Measurements from ENCODE around the gene ESRRG. TPM values are rescaled to one million over a fixed set of nuclear protein-coding genes. Genes with fewer than 3 reads are reported as not detected.

The ESRRG gene
- total and polyA plus RNA-seq, 7 donors: under 0.01 to 0.71 (median 0.33) TPM

DNA sequence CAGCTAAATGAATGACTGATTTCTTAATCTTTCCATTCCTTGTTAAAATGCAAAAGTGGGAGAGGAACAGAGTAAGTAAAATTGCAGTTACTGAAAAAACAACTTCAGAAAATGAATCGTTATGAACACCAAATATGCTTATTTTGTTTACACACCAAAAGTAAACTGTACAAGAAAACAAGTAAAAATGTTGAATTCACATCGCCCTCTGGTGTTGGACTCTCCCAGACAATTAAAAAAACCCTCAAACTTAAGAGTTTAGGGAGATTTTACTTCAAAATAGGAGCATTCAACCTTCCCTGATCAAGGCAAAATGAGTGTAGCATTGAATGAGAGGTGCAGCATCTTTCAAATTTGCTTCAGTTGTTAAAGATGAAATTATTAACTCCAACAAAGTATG is 19.4 kb upstream of the ESRRG start:
- Histone ChIP-seq H3K9me3 (no peaks in the 10 kb centered on the region), H3K27me3 (no peaks in the 10 kb centered on the region), H3K4me3 (no peak overlapping the region), H3K36me3 (no peaks in the 10 kb centered on the region), H3K27ac (no peak overlapping the region), H3K4me1 (no peaks in the 10 kb centered on the region)
- intact Hi-C loops (cut with DNase I): no loop called here
- 16 to 46% methylated on average over 2 of the region's 2 CpGs for WGBS, 2 donors
- DNase-seq: no peak
- TF ChIP-seq, protein P1, sequence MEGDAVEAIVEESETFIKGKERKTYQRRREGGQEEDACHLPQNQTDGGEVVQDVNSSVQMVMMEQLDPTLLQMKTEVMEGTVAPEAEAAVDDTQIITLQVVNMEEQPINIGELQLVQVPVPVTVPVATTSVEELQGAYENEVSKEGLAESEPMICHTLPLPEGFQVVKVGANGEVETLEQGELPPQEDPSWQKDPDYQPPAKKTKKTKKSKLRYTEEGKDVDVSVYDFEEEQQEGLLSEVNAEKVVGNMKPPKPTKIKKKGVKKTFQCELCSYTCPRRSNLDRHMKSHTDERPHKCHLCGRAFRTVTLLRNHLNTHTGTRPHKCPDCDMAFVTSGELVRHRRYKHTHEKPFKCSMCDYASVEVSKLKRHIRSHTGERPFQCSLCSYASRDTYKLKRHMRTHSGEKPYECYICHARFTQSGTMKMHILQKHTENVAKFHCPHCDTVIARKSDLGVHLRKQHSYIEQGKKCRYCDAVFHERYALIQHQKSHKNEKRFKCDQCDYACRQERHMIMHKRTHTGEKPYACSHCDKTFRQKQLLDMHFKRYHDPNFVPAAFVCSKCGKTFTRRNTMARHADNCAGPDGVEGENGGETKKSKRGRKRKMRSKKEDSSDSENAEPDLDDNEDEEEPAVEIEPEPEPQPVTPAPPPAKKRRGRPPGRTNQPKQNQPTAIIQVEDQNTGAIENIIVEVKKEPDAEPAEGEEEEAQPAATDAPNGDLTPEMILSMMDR (IDR thresholded peaks at IDR 0.05): no peak
- TF ChIP-seq POLR2A (IDR thresholded peaks at IDR 0.05) (no peak), POLR2AphosphoS5 (IDR thresholded peaks at IDR 0.05) (no peak), EP300 (IDR thresholded peaks at IDR 0.05) (no peak)

DNA sequence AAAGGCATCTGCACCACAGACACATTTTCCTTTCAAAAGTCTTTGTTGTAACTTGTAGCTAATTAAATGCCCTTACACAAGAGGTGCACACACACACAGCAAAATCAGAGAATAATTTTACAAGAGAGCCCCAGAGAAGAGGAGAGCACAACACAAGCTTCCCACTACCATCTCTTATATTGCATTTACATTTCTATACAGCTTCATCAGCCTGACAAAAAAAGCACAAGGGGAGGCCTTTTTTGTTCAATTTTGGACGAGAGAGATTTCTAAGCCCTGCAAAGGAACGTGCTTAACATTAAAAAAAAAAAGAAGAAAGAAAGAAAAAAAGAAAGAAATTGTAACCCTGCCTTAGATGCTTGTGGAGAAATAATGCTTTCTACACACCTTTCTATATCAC is 17.1 kb upstream of the ESRRG start:
- Histone ChIP-seq H3K27ac (no peak overlapping the region), H3K4me3 (no peak overlapping the region), H3K9me3 (no peaks in the 10 kb centered on the region), H3K36me3 (no peaks in the 10 kb centered on the region), H3K27me3 (no peaks in the 10 kb centered on the region), H3K4me1 (no peaks in the 10 kb centered on the region)
- DNase-seq: no peak
- intact Hi-C loops (cut with DNase I): no loop called here
- 68 to 83% methylated on average over 2 of the region's 2 CpGs for WGBS, 2 donors
- no peak for TF ChIP-seq EP300 (IDR thresholded peaks at IDR 0.05)
- no peak for TF ChIP-seq POLR2A (IDR thresholded peaks at IDR 0.05)

DNA sequence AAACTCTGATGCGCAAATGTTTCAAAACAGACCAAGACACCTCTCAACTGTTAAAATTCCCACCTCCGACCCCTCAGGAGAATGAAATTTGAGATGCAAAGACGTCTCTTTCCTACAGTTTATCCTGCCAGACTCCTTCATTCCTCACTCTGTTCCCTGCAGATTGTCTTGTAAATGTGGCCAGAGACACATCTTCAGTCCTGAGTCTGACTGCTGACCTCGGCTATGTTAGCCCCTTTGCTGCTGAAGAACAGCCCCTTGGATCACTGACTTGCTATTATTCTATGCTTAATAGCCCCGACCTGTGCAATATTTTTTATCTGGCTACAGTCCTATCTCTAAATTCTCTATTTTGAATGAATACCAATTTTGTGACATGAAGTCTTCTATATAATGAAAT is 16.6 kb upstream of the ESRRG start:
- Histone ChIP-seq H3K36me3 (no peaks in the 10 kb centered on the region), H3K9me3 (no peaks in the 10 kb centered on the region), H3K4me1 (no peaks in the 10 kb centered on the region), H3K4me3 (no peak overlapping the region), H3K27ac (no peak overlapping the region), H3K27me3 (no peaks in the 10 kb centered on the region)
- intact Hi-C loops (cut with DNase I): no loop called here
- DNase-seq: no peak
- TF ChIP-seq POLR2AphosphoS5 (IDR thresholded peaks at IDR 0.05): no peak
- TF ChIP-seq, protein P1 (IDR thresholded peaks at IDR 0.05): no peak
- 61 to 62% methylated on average over 5 of the region's 5 CpGs for WGBS, 2 donors

DNA sequence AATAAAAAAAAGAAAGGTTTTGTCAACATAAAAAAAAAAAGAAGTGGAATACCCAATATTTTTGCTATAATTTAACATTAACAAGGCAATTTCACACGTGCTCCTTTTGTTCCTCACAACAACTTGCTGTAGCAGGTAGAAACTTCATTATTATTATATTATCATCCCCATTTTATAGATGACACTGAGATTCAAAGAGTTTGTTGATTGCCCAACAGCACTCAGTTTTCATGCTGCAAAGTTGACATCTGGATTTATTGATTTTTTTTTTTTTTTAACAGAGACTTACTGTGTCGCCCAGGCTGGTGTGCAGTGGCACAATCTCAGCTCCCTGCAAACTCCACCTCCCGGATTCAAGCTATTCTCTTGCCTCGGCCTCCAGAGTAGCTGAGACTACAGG is 8.9 kb upstream of the ESRRG start:
- intact Hi-C loops (cut with DNase I): no loop called here
- Histone ChIP-seq H3K36me3 (no peaks in the 10 kb centered on the region), H3K27me3 (no peaks in the 10 kb centered on the region), H3K27ac (no peak overlapping the region), H3K9me3 (no peaks in the 10 kb centered on the region), H3K4me1 (no peaks in the 10 kb centered on the region), H3K4me3 (no peak overlapping the region)
- no peak for DNase-seq
- TF ChIP-seq POLR2AphosphoS5 (IDR thresholded peaks at IDR 0.05) (no peak), POLR2A (IDR thresholded peaks at IDR 0.05) (no peak), EP300 (IDR thresholded peaks at IDR 0.05) (no peak)
- TF ChIP-seq, protein P1 (IDR thresholded peaks at IDR 0.05): no peak
- WGBS, 2 donors: 91 to 93% methylated on average over 4 of the region's 4 CpGs

DNA sequence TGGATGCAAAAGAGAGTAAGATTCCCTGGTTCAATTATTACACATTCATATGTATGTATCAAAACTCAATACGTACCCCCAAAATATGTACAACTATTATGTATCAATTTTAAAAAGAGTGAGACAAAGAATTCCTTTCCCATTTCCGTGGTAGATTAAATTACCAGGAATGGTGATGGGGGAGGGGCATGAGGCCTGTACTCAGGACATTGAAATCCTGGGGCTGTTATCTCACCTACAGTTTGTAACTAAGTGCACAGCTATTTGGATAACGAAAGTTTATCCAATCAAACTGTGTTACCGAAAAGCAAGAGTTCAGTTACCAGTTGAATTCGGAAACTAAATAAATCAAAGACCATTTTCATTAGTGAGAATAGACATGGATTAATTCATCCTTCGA is 8.3 kb upstream of the ESRRG start:
- TF ChIP-seq EP300 (IDR thresholded peaks at IDR 0.05) (no peak), POLR2AphosphoS5 (IDR thresholded peaks at IDR 0.05) (no peak), POLR2A (IDR thresholded peaks at IDR 0.05) (no peak)
- TF ChIP-seq, protein P1 (IDR thresholded peaks at IDR 0.05): no peak
- Histone ChIP-seq H3K4me1 (no peaks in the 10 kb centered on the region), H3K4me3 (no peak overlapping the region), H3K27me3 (no peaks in the 10 kb centered on the region), H3K36me3 (no peaks in the 10 kb centered on the region), H3K27ac (no peak overlapping the region), H3K9me3 (no peaks in the 10 kb centered on the region)
- 85 to 95% methylated on average over 6 of the region's 6 CpGs for WGBS, 2 donors
- intact Hi-C loops (cut with DNase I): no loop called here
- no peak for DNase-seq
